ENCODE measurements around the gene CACNA1E.

Gene CACNA1E

GRCh38 chr1:181626279-181626938, 143.1 kb downstream of the CACNA1E start:
- no peak for DNase-seq (ENCODE audit: low read depth in 1 of 2, low spot score in 1 of 2)

GRCh38 chr1:181630398-181630797, 147.1 kb downstream of the CACNA1E start:
- no peak for DNase-seq (ENCODE audit: low read depth in 1 of 2, low spot score in 1 of 2)

GRCh38 chr1:181630838-181631237, 147.5 kb downstream of the CACNA1E start:
- no peak for DNase-seq (ENCODE audit: low read depth in 1 of 2, low spot score in 1 of 2)

- no peak for DNase-seq (ENCODE audit: low read depth in 1 of 2, low spot score in 1 of 2)
These were observed 149.2 kb downstream of the CACNA1E start for GRCh38 chr1:181632492-181632891.

- no peak for DNase-seq (ENCODE audit: low read depth in 1 of 2, low spot score in 1 of 2)
These were observed 149.6 kb downstream of the CACNA1E start for GRCh38 chr1:181632960-181633359.

GRCh38 chr1:181635110-181635509, 151.8 kb downstream of the CACNA1E start:
- no peak for DNase-seq (ENCODE audit: low read depth in 1 of 2, low spot score in 1 of 2)

- no peak for DNase-seq (ENCODE audit: low read depth in 1 of 2, low spot score in 1 of 2)
These were observed 154.7 kb downstream of the CACNA1E start for GRCh38 chr1:181637998-181638397.

GRCh38 chr1:181640956-181641355, 157.6 kb downstream of the CACNA1E start:
- no peak for DNase-seq (ENCODE audit: low read depth in 1 of 2, low spot score in 1 of 2)

- DNase-seq (ENCODE audit: low read depth in 1 of 2, low spot score in 1 of 2), result no peak
These were observed 160.3 kb downstream of the CACNA1E start for GRCh38 chr1:181643631-181644030.

- DNase-seq (ENCODE audit: low read depth in 1 of 2, low spot score in 1 of 2), result no peak
These were observed 161.9 kb downstream of the CACNA1E start for GRCh38 chr1:181645171-181645570.

GRCh38 chr1:181646710-181647109, 163.4 kb downstream of the CACNA1E start:
- DNase-seq (ENCODE audit: low read depth in 1 of 2, low spot score in 1 of 2), result no peak

GRCh38 chr1:181647314-181648035, 164.2 kb downstream of the CACNA1E start:
- DNase-seq (ENCODE audit: low read depth in 1 of 2, low spot score in 1 of 2), result no peak

- DNase-seq (ENCODE audit: low read depth in 1 of 2, low spot score in 1 of 2), result no peak
These were observed 168.0 kb downstream of the CACNA1E start for GRCh38 chr1:181651276-181651675.

GRCh38 chr1:181655756-181656155, 172.4 kb downstream of the CACNA1E start:
- DNase-seq (ENCODE audit: low read depth in 1 of 2, low spot score in 1 of 2), result no peak

GRCh38 chr1:181656491-181656890, 173.2 kb downstream of the CACNA1E start:
- no peak for DNase-seq (ENCODE audit: low read depth in 1 of 2, low spot score in 1 of 2)

GRCh38 chr1:181658581-181658980, 175.3 kb downstream of the CACNA1E start:
- no peak for DNase-seq (ENCODE audit: low read depth in 1 of 2, low spot score in 1 of 2)

GRCh38 chr1:181659321-181659957, 176.1 kb downstream of the CACNA1E start:
- DNase-seq (ENCODE audit: low read depth in 1 of 2, low spot score in 1 of 2), result no peak

- DNase-seq (ENCODE audit: low read depth in 1 of 2, low spot score in 1 of 2), result no peak
These were observed 177.3 kb downstream of the CACNA1E start for GRCh38 chr1:181660621-181661020.

GRCh38 chr1:181661569-181661968, 178.3 kb downstream of the CACNA1E start:
- DNase-seq (ENCODE audit: low read depth in 1 of 2, low spot score in 1 of 2), result no peak

GRCh38 chr1:181662606-181663005, 179.3 kb downstream of the CACNA1E start:
- DNase-seq (ENCODE audit: low read depth in 1 of 2, low spot score in 1 of 2), result no peak

- DNase-seq (ENCODE audit: low read depth in 1 of 2, low spot score in 1 of 2), result no peak
These were observed 181.2 kb downstream of the CACNA1E start for GRCh38 chr1:181664543-181664942.

- DNase-seq (ENCODE audit: low read depth in 1 of 2, low spot score in 1 of 2), result no peak
These were observed 185.9 kb downstream of the CACNA1E start for GRCh38 chr1:181669246-181669645.
